ENCODE results near the gene FAM120C.

Gene FAM120C, protein sequence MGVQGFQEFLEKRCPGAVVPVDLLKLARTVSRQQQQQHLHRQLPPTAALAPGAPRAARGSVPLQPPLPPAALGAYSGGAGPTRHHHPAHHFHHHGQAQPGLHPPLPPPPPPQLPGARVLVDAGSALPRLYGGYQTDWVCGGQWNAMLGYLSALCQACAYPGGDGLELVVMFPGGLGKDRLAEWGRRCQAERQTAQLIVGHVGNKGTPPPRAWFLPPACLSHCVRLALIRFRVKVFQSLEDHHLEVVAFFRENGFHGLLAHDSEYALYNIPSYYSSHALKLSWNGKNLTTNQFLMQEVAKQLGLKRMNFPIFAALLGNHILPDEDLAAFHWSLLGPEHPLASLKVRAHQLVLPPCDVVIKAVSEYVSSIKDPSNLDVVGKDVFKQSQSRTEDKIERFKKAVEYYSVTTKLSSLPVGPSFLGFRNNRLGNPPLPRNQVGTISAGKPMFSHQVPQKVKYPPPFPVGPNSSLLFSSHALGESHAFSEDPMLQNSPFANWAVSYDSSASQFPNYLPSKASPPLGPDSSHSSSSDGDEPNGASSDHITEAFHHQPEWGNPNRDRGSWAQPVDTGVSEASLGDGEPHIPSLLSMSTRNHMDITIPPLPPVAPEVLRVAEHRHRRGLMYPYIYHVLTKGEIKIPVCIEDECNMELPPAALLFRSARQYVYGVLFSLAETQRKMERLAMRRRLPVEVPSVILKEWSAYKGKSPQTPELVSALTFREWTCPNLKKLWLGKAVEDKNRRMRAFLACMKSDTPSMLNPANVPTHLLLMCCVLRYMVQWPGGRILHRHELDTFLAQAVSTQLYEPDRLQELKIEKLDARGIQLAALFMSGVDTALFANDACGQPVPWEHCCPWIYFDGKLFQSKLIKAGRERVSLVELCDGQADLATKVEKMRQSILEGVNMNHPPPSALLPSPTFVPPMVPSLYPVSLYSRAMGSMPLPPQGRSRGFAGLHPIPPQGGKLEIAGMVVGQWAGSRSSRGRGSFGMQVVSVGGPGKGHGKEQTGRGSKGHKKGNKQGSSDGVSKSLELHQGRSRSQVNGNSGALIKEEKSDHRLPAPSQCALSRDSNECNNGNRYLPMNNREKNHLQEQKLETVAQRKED

DNA sequence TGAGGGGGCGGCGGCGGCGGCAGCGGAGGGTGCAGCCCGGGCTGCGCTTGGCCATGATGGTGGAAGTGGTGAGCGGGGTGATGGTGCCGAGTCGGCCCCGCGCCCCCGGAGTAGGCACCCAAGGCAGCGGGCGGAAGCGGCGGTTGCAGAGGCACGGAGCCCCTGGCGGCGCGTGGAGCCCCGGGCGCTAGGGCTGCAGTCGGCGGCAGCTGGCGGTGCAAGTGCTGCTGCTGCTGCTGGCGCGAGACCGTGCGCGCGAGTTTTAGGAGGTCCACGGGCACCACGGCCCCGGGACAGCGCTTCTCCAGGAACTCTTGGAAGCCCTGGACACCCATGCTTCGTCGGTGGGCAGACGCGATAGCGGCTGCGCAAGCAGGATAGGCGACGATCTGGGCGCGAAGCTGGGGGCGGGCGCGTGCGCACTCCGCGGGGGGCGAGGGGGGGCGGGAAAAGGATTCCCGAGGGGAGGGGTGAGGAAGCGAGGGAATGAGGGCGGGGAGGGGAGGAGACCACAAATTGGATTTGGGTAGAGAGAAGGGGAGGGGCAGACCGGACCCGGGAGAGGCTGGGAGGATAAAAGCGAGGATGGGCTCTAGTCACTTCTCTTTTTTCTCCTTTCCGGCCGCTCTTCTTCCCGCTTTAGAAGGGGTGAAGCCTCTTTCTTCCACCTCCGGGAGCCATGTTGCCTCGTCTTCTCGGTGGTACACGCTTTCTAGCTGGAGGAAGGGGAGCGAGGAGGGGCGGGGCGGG lies at the start of gene FAM120C:
Gene FAM120C (minus strand): TSS at position 391 of the 750 bp plus-strand sequence. CDS start 56 bp downstream, at position 335.
- peak; percentile 90 for DNase-seq

DNA sequence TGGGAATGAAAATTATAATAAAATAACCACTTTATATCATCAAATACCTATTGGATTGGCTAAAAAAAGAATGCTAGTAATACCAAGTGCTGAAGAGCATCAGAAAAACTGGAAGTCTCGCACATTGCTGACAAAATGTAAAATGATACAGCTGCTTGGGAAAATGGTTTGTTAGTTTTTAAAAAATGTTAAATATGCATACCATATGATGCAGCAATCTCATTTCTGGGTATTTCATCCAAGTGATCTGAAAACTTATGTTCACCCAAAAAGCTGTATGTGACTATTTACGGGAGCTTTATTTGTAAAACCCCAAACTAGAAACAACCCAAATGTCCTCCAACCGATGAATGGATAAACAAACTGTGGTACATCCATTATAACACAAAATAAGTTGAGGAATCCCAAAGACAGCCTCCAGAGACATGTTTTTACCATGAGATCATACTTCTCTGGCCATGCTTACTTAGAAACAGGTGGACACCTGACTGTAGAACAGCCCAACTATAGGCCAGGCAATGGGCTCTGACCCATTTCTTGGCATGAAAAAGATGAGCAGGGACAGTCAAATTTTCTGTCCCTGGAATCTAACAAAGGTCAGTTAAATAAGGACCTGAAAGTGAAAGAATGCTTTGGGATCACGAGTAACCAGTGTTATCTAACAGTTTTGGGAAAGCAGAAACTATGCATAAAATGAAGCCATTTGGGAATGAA lies 47.5 kb upstream of the FAM120C start:
- no peak for DNase-seq

DNA sequence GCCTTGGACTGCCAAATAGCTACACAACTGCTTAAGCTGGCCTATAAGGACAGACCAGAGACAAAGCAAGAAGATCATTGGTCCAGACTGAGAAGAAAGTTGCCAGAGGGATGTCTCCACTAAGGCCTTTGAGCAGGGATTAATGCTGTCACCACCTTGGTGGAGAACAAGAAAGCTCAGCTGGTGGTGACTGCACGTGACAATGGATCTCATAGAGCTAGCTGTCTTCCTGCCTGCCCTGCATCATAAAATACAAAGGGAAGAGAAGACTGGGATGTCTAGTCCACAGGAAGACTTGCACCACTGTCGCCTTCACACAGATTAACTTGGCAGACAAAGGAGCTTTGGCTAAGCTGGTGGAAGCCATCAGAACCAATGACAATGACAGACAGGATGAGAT lies 40.5 kb upstream of the FAM120C start:
- no peak for DNase-seq

DNA sequence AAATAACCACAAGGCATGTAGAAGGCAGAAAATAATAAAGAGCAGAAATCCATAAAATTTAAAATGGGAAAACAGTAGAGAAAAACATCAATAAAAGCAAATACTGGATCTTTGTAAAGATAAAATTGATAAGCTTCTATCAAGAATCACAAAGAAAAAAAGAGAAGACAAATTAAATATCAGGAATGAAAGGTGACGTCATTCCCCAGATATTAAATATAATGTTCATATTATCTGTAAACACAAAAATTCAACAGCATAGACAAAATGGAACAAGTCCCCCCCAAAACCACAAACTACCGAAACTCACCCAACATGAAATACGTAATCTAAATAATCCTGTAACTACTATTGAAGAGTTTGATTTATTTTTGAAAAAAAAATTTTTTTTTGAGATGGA lies 30.5 kb upstream of the FAM120C start:
- no peak for DNase-seq

DNA sequence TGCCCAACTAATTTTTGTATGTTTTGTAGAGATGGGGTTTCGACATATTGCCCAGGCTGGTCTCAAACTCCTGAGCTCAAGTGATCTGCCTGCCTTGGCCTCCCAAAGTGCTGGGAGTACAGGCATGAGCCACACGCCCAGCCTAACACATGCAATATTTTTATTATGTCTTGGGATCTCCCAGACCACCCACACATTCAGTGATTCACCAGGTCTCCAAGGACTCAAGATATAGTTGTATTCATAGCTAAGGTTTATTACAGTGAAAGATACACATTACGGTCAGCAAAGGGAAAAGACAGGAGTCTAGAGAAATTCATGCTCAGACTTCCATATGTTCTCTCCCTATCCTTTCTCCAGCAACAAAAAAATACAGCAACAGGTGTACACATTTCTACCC lies 25.5 kb upstream of the FAM120C start:
- DNase-seq, result no peak

DNA sequence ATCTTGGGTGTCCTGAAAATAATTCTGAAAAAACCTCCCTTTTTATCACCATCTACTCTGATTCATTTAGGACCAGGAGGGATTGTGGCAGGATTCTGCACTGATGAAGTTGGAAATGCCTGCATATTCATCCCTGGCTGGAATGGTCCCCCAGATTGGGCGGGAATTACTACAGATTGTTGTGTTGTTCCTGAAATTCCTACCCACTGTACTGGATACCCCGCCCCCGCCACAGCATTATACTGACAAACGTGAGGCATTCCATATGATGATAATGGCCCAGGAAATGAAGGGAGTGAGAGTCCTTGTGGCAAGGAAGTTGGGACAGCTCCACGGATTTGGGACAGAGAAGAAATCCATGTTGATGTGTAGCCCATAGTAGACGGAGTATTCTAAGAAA lies 15.2 kb upstream of the FAM120C start:
- no peak for DNase-seq

DNA sequence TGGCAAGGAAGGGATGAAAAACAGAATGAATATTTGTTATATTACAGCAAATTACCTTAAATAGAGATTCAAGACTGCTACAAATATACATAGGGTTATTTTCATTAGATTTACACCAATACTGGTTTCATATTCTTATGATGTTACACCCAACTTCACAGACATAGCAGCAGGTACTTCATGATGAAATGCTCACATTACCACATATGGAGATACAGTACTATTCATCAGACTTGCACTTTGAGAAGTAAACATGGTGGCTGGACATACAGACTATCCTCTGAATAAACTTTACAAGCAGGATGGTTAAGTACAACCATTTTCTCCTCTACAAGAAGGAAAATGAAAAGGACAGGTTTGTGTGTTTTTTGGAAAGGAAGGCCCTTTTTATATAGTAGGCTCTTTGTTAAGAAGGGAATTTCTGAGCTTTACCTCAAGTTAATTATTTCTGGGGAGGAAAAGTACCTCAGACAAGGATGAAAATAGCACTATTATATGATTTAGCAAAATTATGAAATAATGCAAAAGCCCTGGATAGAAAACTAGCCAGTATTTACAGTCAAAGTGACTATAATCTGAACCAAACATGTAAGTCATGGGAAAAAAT lies 12.0 kb upstream of the FAM120C start:
- no peak for DNase-seq

DNA sequence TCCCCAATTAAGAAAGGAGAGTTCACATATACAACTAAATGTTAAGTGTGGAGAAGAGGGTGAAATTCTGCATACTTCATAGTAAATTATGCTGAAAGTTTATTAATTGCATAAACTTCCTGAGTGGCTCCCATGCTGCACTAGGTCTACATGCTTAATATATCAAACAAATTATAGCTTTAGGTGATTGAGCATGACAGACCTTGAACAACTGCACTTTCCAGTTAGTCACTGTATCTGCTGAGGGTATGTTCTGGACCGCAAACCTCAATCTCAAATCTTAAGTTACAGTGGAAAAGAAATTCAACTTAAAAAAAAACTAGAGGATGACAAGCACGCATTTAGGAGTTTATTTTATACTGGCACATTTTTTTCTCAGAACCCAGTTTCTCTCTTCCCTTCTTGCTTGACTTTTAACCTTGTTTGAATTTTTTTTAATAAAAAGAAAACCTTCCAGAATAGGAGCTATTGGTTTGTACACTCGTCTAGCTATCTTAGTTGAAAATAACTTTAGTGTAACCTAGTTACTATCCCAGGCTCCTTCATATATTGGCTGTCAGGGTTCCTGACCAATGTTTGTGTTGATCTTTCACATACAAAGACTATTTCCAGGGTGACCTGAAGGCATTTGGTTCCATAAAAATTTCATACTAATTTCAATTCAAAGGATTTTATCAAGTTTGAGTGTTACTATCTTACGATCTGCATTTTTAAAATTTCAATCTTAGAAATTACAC lies 10.2 kb upstream of the FAM120C start:
- no peak for DNase-seq

DNA sequence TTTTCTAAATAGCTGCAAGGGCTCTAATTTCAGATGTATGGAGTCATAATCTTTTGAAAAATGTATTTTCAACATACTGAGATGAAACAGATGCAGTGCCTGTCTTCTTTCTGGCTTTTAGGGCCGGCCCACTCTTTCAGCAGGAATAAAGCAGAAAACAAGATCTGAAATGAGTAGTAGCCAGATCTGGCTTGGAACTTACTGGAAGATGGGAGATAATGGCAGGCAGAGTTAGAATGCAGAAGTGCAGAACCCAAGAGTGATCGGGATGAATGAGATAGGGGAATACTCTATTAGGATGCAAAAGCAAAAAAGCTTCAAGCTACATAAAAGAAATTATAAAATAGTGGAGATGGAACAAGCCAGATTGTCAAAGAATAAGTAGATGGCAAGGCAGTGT lies 1.4 kb upstream of the FAM120C start:
- DNase-seq, result no peak

DNA sequence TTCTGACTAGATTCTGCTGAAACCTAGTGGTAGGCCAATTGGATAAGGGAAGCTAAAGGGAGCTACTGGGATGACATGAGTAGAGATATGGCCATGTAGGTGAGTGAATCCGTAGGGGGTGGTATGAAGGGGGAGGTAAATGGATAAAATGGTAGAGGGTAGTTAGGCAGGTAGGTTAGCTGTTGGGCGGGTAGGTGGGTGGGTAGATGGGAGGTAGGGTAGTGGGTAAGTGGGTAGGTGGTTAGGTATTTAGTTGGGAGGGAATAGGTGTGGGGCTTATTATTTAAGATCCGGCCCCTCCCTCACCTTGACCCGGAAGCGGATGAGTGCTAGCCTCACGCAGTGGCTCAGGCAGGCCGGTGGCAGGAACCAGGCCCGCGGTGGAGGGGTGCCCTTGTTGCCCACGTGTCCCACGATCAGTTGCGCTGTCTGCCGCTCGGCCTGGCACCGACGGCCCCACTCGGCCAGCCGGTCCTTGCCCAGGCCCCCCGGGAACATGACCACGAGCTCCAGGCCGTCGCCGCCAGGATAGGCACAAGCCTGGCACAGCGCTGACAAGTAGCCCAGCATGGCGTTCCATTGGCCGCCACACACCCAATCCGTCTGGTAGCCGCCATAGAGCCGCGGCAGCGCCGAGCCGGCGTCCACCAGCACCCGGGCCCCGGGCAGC lies 725 bp downstream of the FAM120C start:
- DNase-seq, result peak; percentile 79

DNA sequence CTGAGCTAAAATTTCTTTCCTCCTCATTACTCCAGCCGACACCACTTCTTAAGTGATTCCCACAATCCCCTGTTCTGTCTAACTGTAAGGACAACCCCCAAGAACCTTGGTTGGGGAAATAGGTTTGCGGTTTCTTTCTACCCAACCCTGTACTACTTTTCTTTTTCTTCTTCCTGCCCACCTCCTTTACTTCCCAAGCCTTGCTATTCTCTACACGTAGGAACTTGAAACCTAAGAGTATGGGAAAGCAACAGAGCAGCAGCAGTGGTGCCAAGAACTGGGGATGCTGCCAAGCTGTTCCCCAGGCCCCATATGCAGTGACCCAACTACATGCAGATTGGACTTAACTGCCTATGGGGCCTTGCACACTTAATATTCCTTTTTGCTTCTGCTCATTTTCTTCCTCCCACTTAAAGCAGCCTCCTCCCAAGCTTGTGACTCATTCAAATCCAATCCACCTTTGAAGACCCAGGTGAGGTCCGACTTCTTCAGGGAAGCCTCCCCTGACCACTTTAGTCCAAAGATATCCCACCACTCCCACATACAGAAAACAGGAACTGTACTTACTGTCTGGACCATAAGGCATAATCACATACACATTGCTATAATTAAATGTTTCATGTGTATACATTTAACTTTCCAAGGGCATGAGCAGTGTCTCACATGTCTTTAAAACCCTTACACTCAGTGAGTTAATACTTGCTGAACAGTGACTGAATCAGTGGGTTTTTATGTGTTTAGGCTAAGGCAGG lies 1.7 kb downstream of the FAM120C start:
- no peak for DNase-seq

DNA sequence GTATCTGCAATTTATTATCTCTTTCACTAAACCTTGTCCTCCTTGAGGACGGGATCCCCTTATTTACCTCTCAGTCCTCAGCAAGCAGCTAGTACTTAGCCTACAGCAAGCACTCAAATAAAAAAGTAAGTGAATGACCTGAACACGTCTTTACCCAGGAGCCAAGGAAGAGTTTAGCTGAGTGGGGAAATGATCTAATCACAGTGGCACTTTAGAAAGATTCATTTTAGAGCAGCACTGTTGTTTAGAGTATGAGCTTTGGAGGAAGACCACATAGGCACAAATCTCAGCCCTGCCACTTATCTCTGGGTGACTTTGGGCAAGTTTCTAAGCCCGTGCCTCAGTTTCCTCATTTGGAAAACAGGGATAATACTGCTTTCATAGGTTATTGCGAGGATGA lies 2.7 kb downstream of the FAM120C start:
- no peak for DNase-seq

DNA sequence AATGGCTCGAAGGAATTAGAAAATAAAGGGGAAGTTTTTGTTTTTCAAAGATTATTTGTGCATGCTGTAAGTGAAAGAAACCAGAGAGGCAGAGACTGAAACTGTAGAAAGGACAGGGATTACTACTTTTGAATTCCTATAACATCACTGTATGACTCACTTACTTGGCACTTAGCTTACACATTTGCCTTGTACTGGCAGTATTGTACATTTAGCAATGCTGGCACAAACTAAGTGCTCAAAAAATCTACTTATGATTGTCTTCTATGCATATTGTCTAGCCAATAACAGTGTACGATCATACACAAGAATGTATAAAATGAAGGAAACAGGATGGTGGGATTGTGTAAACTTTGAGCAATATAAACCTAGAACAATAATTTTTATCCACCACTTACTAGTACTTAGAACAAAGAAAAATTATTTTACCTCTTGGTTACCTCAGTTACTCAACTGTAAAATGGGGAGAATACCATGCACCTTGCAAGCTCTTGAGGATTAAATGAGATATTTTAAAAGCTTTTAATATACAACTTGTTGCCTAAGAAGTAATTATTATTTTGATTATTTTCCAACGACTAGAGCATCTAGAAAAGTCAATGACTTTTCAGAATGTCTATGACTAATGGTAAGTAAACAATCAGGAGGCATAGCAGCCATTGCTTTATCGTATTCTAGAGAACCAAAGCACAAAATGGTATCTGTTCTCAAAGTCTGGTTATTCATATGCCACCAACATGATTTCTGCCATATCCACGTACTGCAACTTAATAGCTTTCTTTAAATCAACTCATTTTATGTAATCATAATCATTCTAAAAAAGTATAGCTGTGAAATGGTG lies 4.7 kb downstream of the FAM120C start:
- peak; percentile 44 for DNase-seq

DNA sequence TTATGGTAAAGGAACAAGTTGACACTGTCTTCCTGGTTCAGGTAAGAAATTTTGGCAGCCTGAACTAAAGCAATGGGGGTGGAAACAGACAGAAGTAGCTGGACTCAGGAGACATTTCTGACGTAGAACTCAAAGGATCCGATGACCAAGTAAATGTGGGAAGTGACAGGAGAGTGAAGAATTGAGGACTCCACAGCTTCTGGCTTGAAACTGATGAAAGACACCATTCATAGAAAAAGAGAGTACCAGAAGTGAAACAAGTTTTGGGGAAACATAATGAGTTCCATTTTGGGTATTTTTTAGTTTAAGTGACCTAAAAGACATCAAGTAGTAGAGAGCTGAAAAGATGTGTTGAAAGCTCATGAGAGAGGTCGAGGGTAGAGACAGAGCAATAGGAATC lies 5.7 kb downstream of the FAM120C start:
- DNase-seq, result no peak

DNA sequence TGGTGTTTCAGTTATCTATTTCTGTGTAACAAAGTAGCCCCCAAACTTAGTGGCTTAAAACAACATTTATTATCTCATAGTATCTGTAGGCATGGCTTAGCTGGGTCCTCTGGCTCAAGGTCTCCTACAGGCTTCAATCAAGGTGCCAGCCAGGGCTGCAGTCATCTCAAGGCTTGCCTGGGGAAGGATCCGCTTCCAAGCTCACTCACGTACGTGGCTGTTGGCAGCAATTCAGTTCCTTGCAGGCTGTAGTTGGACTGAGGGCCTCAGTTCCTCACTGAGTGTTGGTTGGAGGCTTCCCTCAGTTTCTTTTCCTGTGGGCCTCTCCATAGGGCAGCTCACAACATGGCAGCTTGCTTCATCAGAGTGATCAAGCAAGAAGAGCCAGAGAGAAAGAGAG lies 9.3 kb downstream of the FAM120C start:
- DNase-seq, result no peak

DNA sequence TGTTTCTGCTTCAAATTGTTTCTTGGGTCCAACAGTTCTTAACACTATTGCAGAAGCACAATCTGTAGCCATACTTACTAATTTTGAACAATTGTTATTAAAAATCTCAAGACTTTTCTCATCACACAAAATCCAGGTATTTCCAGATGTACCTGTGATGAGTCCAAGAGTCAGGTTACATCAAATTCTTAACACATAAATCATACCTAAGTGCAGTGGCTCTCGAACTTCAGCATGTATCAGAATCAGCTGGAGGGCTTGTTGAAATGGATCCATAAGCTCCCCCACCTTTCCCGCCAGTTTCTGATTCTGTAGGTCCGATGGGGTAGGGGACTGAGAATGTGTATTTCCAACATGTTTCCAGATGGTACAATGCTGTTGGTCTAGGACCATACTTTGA lies 10.6 kb downstream of the FAM120C start:
- no peak for DNase-seq

DNA sequence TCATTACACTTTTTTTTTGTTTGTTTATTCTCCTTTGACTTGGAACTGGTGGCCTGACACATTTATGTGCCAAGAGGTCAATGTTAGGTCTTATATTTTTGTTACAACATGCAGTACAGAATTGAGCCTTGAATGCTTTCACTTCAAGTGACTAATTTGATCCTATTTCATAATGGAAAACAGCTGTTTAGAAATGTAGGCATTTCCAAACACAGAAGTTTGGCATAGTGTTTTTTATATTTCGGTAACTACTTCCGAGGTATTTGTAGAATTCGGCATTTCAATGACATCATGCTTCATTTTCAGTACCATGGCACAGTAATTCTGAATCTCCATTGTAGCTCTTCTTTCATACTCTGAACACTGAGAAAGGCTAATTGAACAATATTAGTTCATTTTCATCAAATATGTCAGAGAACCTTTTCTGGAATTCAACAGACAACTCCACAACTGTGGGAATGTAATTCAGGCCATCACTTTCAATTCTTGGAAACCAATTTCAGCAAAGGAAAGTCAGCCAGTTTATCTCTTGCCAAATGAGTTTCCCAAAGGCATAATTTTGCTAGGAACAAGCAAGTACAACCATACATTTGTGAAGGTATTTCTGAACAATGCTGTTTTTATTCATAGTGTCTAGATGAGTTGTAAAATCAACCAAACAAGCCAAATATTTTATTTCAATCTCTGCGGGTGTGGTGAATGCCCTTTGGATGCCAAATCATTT lies 11.4 kb downstream of the FAM120C start:
- DNase-seq, result no peak

DNA sequence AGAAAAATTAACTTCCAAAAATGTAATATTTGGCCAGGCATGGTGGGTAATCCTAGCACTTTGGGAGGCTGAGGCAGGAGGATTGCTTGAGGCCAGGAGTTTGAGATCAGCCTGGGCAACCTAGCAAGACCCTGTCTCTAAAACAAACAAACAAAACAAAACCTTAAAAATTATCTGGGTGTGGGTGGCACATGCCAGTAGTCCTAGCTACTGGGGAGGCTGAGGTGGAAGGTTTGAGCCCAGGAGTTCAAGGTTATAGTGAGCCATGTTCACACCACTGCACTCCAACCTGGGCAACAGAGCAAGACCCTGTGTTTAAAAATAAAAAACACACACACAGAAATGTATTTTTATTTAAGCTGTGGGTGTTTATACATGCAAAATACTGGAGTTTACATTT lies 12.0 kb downstream of the FAM120C start:
- no peak for DNase-seq
